ENCODE results near the gene LDLRAD3.
"Not testable (repeated sequence)": the region's sequence is repeated elsewhere in the genome, so short reads cannot be mapped to it uniquely, and the experiment has no call there.

Gene LDLRAD3

GRCh38 chr11:35995681-35996271 lies 51.9 kb downstream of the LDLRAD3 start:
- ATAC-seq (no peak), DNase-seq (no peak)

- no peak for DNase-seq
- ATAC-seq = no peak
These were observed 54.1 kb downstream of the LDLRAD3 start for GRCh38 chr11:35997902-35998520.

- no peak for ATAC-seq
- no peak for DNase-seq
These were observed 54.8 kb downstream of the LDLRAD3 start for GRCh38 chr11:35998634-35999033.

- no peak for DNase-seq
- ATAC-seq = no peak
These were observed 56.8 kb downstream of the LDLRAD3 start for GRCh38 chr11:36000616-36001190.

- DNase-seq (no peak), ATAC-seq (no peak)
These were observed 58.3 kb downstream of the LDLRAD3 start for GRCh38 chr11:36002196-36002595.

- no peak for DNase-seq
- ATAC-seq = no peak
These were observed 58.9 kb downstream of the LDLRAD3 start for GRCh38 chr11:36002796-36003195.

GRCh38 chr11:36006556-36006955 lies 62.7 kb downstream of the LDLRAD3 start:
- no peak for ATAC-seq

GRCh38 chr11:36007127-36007655 lies 63.3 kb downstream of the LDLRAD3 start:
- ATAC-seq (no peak), DNase-seq (no peak)

More at GRCh38 chr11:36006556-36006955, 62.7 kb downstream of the LDLRAD3 start:
- no peak for DNase-seq

- no peak for DNase-seq
- ATAC-seq = no peak
These were observed 64.7 kb downstream of the LDLRAD3 start for GRCh38 chr11:36008584-36008983.

- no peak for ATAC-seq
- DNase-seq = no peak
These were observed 65.6 kb downstream of the LDLRAD3 start for GRCh38 chr11:36009473-36009872.

- no peak for DNase-seq
- no peak for ATAC-seq
These were observed 66.3 kb downstream of the LDLRAD3 start for GRCh38 chr11:36010010-36010740.

GRCh38 chr11:36011574-36011973 lies 67.7 kb downstream of the LDLRAD3 start:
- ATAC-seq (no peak), DNase-seq (no peak)

GRCh38 chr11:36012455-36012854 lies 68.6 kb downstream of the LDLRAD3 start:
- DNase-seq = no peak
- no peak for ATAC-seq

GRCh38 chr11:36012979-36013378 lies 69.1 kb downstream of the LDLRAD3 start:
- DNase-seq = no peak
- ATAC-seq = no peak

GRCh38 chr11:36013446-36013845 lies 69.6 kb downstream of the LDLRAD3 start:
- ATAC-seq, DNase-seq: not testable (repeated sequence)

- DNase-seq (no peak), ATAC-seq (no peak)
These were observed 70.4 kb downstream of the LDLRAD3 start for GRCh38 chr11:36013950-36014897.

GRCh38 chr11:36014898-36015665 lies 71.2 kb downstream of the LDLRAD3 start:
- ATAC-seq = no peak
- no peak for DNase-seq

- DNase-seq = no peak
- ATAC-seq = no peak
These were observed 71.9 kb downstream of the LDLRAD3 start for GRCh38 chr11:36015799-36016198.

GRCh38 chr11:36016263-36016662 lies 72.4 kb downstream of the LDLRAD3 start:
- ATAC-seq = no peak
- DNase-seq = no peak

GRCh38 chr11:36016709-36017108 lies 72.8 kb downstream of the LDLRAD3 start:
- ATAC-seq = no peak

More at GRCh38 chr11:36016709-36017108, 72.8 kb downstream of the LDLRAD3 start:
- DNase-seq = no peak
